ENCODE results near the gene FGF14.
"Not testable (repeated sequence)": the region's sequence is repeated elsewhere in the genome, so short reads cannot be mapped to it uniquely, and the experiment has no call there.

The FGF14 gene

GRCh38 chr13:102147353-102147752, 254.5 kb downstream of the FGF14 start:
- Mint-ChIP-seq H3K4me1 (ENCODE audit: low read depth) (no peaks in the 10 kb centered on the region), H3K36me3 (ENCODE audit: low read depth) (no peaks in the 10 kb centered on the region), H3K4me3 (no peak overlapping the region), H3K27ac (no peak overlapping the region), H3K27me3 (no peaks in the 10 kb centered on the region), H3K9me3 (no peaks in the 10 kb centered on the region)
- DNase-seq: no peak

- Mint-ChIP-seq H3K36me3 (ENCODE audit: low read depth) (no peaks in the 10 kb centered on the region), H3K9me3 (no peaks in the 10 kb centered on the region), H3K4me1 (ENCODE audit: low read depth) (no peaks in the 10 kb centered on the region), H3K4me3 (no peak overlapping the region), H3K27me3 (no peaks in the 10 kb centered on the region), H3K27ac (no peak overlapping the region)
- no peak for DNase-seq
These were observed 256.1 kb downstream of the FGF14 start for GRCh38 chr13:102145750-102146149.

GRCh38 chr13:102142473-102142826, 259.4 kb downstream of the FGF14 start:
- no peaks in the 10 kb centered on the region for H3K4me1 Mint-ChIP-seq (ENCODE audit: low read depth)
- no peaks in the 10 kb centered on the region for H3K36me3 Mint-ChIP-seq (ENCODE audit: low read depth)
- no peak overlapping the region for H3K27ac Mint-ChIP-seq
- no peaks in the 10 kb centered on the region for H3K9me3 Mint-ChIP-seq
- no peak for DNase-seq
- no peak overlapping the region for H3K4me3 Mint-ChIP-seq
- no peaks in the 10 kb centered on the region for H3K27me3 Mint-ChIP-seq

- Mint-ChIP-seq H3K36me3 (ENCODE audit: low read depth) (no peaks in the 10 kb centered on the region), H3K4me3 (no peak overlapping the region), H3K9me3 (no peaks in the 10 kb centered on the region), H3K4me1 (ENCODE audit: low read depth) (no peaks in the 10 kb centered on the region), H3K27ac (no peak overlapping the region), H3K27me3 (no peaks in the 10 kb centered on the region)
- DNase-seq: no peak
These were observed 260.0 kb downstream of the FGF14 start for GRCh38 chr13:102141625-102142472.

- Mint-ChIP-seq H3K9me3 (no peaks in the 10 kb centered on the region), H3K27ac (no peak overlapping the region), H3K4me1 (ENCODE audit: low read depth) (no peaks in the 10 kb centered on the region), H3K27me3 (no peaks in the 10 kb centered on the region), H3K36me3 (ENCODE audit: low read depth) (no peaks in the 10 kb centered on the region), H3K4me3 (no peak overlapping the region)
- no peak for DNase-seq
These were observed 262.2 kb downstream of the FGF14 start for GRCh38 chr13:102139626-102140025.

GRCh38 chr13:102138635-102139190, 263.1 kb downstream of the FGF14 start:
- no peaks in the 10 kb centered on the region for H3K9me3 Mint-ChIP-seq
- H3K27me3 Mint-ChIP-seq: no peaks in the 10 kb centered on the region
- H3K4me3 Mint-ChIP-seq: no peak overlapping the region
- DNase-seq: no peak
- H3K27ac Mint-ChIP-seq: no peak overlapping the region
- H3K4me1 Mint-ChIP-seq (ENCODE audit: low read depth): no peaks in the 10 kb centered on the region
- no peaks in the 10 kb centered on the region for H3K36me3 Mint-ChIP-seq (ENCODE audit: low read depth)

- not testable (repeated sequence) for H3K4me3 Mint-ChIP-seq; H3K36me3 Mint-ChIP-seq (ENCODE audit: low read depth); H3K9me3 Mint-ChIP-seq; DNase-seq; H3K27me3 Mint-ChIP-seq; H3K4me1 Mint-ChIP-seq (ENCODE audit: low read depth); H3K27ac Mint-ChIP-seq
These were observed 263.9 kb downstream of the FGF14 start for GRCh38 chr13:102137904-102138303.

- Mint-ChIP-seq H3K27me3 (no peaks in the 10 kb centered on the region), H3K4me1 (ENCODE audit: low read depth) (no peaks in the 10 kb centered on the region), H3K36me3 (ENCODE audit: low read depth) (no peaks in the 10 kb centered on the region), H3K4me3 (no peak overlapping the region), H3K9me3 (no peaks in the 10 kb centered on the region), H3K27ac (no peak overlapping the region)
- no peak for DNase-seq
These were observed 265.0 kb downstream of the FGF14 start for GRCh38 chr13:102136735-102137296.

- no peaks in the 10 kb centered on the region for H3K36me3 Mint-ChIP-seq (ENCODE audit: low read depth)
- DNase-seq: no peak
- no peak overlapping the region for H3K27ac Mint-ChIP-seq
- no peaks in the 10 kb centered on the region for H3K4me1 Mint-ChIP-seq (ENCODE audit: low read depth)
- no peak overlapping the region for H3K4me3 Mint-ChIP-seq
- peaks cover 6% of the 10 kb centered on the region for H3K27me3 Mint-ChIP-seq
- H3K9me3 Mint-ChIP-seq: no peaks in the 10 kb centered on the region
These were observed 269.0 kb downstream of the FGF14 start for GRCh38 chr13:102132777-102133295.

- Mint-ChIP-seq H3K27ac (no peak overlapping the region), H3K9me3 (no peaks in the 10 kb centered on the region), H3K27me3 (peaks cover 7% of the 10 kb centered on the region), H3K4me3 (no peak overlapping the region), H3K4me1 (ENCODE audit: low read depth) (no peaks in the 10 kb centered on the region), H3K36me3 (ENCODE audit: low read depth) (no peaks in the 10 kb centered on the region)
- DNase-seq: no peak
These were observed 270.6 kb downstream of the FGF14 start for GRCh38 chr13:102131246-102131645.

GRCh38 chr13:102128216-102128810, 273.5 kb downstream of the FGF14 start:
- no peaks in the 10 kb centered on the region for H3K36me3 Mint-ChIP-seq (ENCODE audit: low read depth)
- peaks cover 7% of the 10 kb centered on the region for H3K27me3 Mint-ChIP-seq

GRCh38 chr13:102127153-102127552, 274.7 kb downstream of the FGF14 start:
- Mint-ChIP-seq H3K36me3 (ENCODE audit: low read depth) (no peaks in the 10 kb centered on the region), H3K4me1 (ENCODE audit: low read depth) (no peaks in the 10 kb centered on the region), H3K4me3 (no peak overlapping the region), H3K27ac (no peak overlapping the region), H3K9me3 (no peaks in the 10 kb centered on the region), H3K27me3 (peaks cover 9% of the 10 kb centered on the region)
- DNase-seq: no peak

More at GRCh38 chr13:102128216-102128810, 273.5 kb downstream of the FGF14 start:
- no peaks in the 10 kb centered on the region for H3K4me1 Mint-ChIP-seq (ENCODE audit: low read depth)
- no peak for DNase-seq
- H3K9me3 Mint-ChIP-seq: no peaks in the 10 kb centered on the region
- no peak overlapping the region for H3K4me3 Mint-ChIP-seq
- no peak overlapping the region for H3K27ac Mint-ChIP-seq

- no peaks in the 10 kb centered on the region for H3K4me1 Mint-ChIP-seq (ENCODE audit: low read depth)
- no peaks in the 10 kb centered on the region for H3K36me3 Mint-ChIP-seq (ENCODE audit: low read depth)
These were observed 279.7 kb downstream of the FGF14 start for GRCh38 chr13:102122147-102122546.

GRCh38 chr13:102117175-102117831, 284.5 kb downstream of the FGF14 start:
- no peak overlapping the region for H3K4me3 Mint-ChIP-seq
- H3K27me3 Mint-ChIP-seq: peaks cover 6% of the 10 kb centered on the region
- no peak overlapping the region for H3K27ac Mint-ChIP-seq
- no peak for DNase-seq
- no peaks in the 10 kb centered on the region for H3K36me3 Mint-ChIP-seq (ENCODE audit: low read depth)
- H3K9me3 Mint-ChIP-seq: peaks cover 2% of the 10 kb centered on the region
- no peaks in the 10 kb centered on the region for H3K4me1 Mint-ChIP-seq (ENCODE audit: low read depth)

More at GRCh38 chr13:102122147-102122546, 279.7 kb downstream of the FGF14 start:
- no peak for DNase-seq
- Mint-ChIP-seq H3K27ac (no peak overlapping the region), H3K9me3 (no peaks in the 10 kb centered on the region), H3K4me3 (no peak overlapping the region), H3K27me3 (peaks cover 3% of the 10 kb centered on the region)

Measured in activated T-cell treated with anti-CD3 and anti-CD28 coated beads, Interleukin-2, amount 50 U/mL, for 24 hours (primary cell).